Stomach (tissue), 9 donors: ENCODE results near the gene PDK1. TPM values are rescaled to one million over a fixed set of nuclear protein-coding genes. Genes with fewer than 3 reads are reported as not detected.

Experiments used
- DNase-seq, 2 donors: peaks; one replicate each; pipeline versions ENCODE4 v3.0.0 to v3.0.0-alpha.2; 2013 to 2019
- H3K27ac ChIP-seq, 5 donors: fragments of 200-600 bp in 4 of 5; sonication (generic) in 4 of 5; one replicate each; pipeline ENCODE4 v1.5.1; 2013 to 2019; ENCODE audit warnings: mild to moderate bottlenecking in 1 of 5, moderate library complexity in 1 of 5
- H3K27me3 ChIP-seq, 3 donors: fragments of 200-600 bp; sonication (generic); one replicate each; pipeline ENCODE4 v1.5.1; 2017 to 2019; ENCODE audit warnings: mixed run types in 1 of 3
- H3K36me3 ChIP-seq, 4 donors: fragments of 200-600 bp; sonication (generic); 1 replicate in 3 of 4; 2 replicates in 1 of 4; pipeline ENCODE4 v1.5.1; 2016 to 2019
- H3K4me1 ChIP-seq, 4 donors: fragments of 200-600 bp; sonication (generic); one replicate each; pipeline ENCODE4 v1.5.1; 2016 to 2019
- H3K4me3 ChIP-seq, 4 donors: fragments of 200-600 bp; sonication (generic) in 3 of 4; one replicate each; pipeline ENCODE4 v1.5.1; 2016 to 2019; ENCODE audit warnings: mild to moderate bottlenecking in 1 of 4
- H3K9me3 ChIP-seq, 4 donors: fragments of 200-600 bp; sonication (generic); one replicate each; pipeline ENCODE4 v1.5.1; 2016 to 2019
- CTCF ChIP-seq, 7 experiments: fragments of 450-650 bp in 4 of 7; fragments of 200-600 bp in 3 of 7; sonication (generic) in 3 of 7; IDR thresholded peaks; one replicate each; pipeline ENCODE4 v1.5.1; 2016 to 2019; ENCODE audit warnings: antibody characterized with exemption in 7 of 7, control low read depth in 2 of 7, mild to moderate bottlenecking in 1 of 7
- EP300 ChIP-seq: sonication (generic); formaldehyde crosslinking; IDR thresholded peaks from one replicate; pipeline ENCODE4 v1.6.1; 2017; ENCODE audit warnings: antibody characterized with exemption
- POLR2A ChIP-seq, 4 donors: fragments of 450-650 bp; IDR thresholded peaks; one replicate each; pipeline ENCODE4 v1.6.1; 2016; ENCODE audit warnings: antibody characterized with exemption in 4 of 4, control low read depth in 2 of 4, mild to moderate bottlenecking in 1 of 4, moderate library complexity in 1 of 4
- POLR2AphosphoS5 ChIP-seq, 3 donors: sonication (generic); formaldehyde crosslinking; IDR thresholded peaks; one replicate each; pipeline ENCODE4 v1.6.1; 2016; ENCODE audit warnings: antibody characterized with exemption in 3 of 3
- WGBS, 5 donors: extraction: QIAGEN DNeasy Blood & Tissue Kit in 3 of 5; methylation state at CpG; one replicate each; pipeline versions ENCODE4 v1.1.5 to v1.1.7; 2013 to 2018; 5-methylcytosine and 5-hydroxymethylcytosine counted together
- intact Hi-C: fragments of 100-400 bp; cut with DNase I; formaldehyde crosslinking; loops from one replicate; pipeline ENCODE4 v1.15.1; 2023; ENCODE audit warnings: low total_unique reads
- polyA plus RNA-seq, 3 donors: library from polyadenylated mRNA; stranded (reverse); fragments of 200-250 nt; gene quantifications; one replicate each; pipeline ENCODE4 v1.2.3, GENCODE V29; 2013
- total RNA-seq, 5 donors: library from RNA; depleted of rRNA; stranded (reverse); fragments of >200 nt; gene quantifications; one replicate each; pipeline versions ENCODE4 v1.1.0 to v1.2.3, GENCODE V29; 2014 to 2016
- donor health status: healthy with polysubstance abuse.
- donor health status: Bipolar disorder and iron deficiency.
- donor health status: healthy.

The PDK1 gene
- total and polyA plus RNA-seq, 8 donors: 2.8 to 133 (median 10.5) TPM

GRCh38 chr2:172562298-172562697 lies 6.4 kb downstream of the PDK1 start:
- Histone ChIP-seq H3K27ac (no peak overlapping the region), H3K4me1 (peaks cover under 1 to 12% (median 6%) of the 10 kb centered on the region in 4 donors), H3K27me3 (no peaks in the 10 kb centered on the region), H3K36me3 (peaks cover 9 to 53% (median 42%) of the 10 kb centered on the region in 4 donors), H3K9me3 (no peaks in the 10 kb centered on the region), H3K4me3 (no peak overlapping the region)
- no peak for DNase-seq
- TF ChIP-seq CTCF (IDR thresholded peaks at IDR 0.05): no peak
- no peak for TF ChIP-seq POLR2A (IDR thresholded peaks at IDR 0.05)
- TF ChIP-seq POLR2AphosphoS5 (IDR thresholded peaks at IDR 0.05): no peak
- no peak for TF ChIP-seq EP300
- 53 to 75% (median 61%) methylated on average over 1 of the region's 1 CpG for WGBS, 5 donors
- intact Hi-C loops: no loop called here

- intact Hi-C loops: no loop called here
- no peak for DNase-seq
- Histone ChIP-seq H3K27ac (no peak overlapping the region), H3K27me3 (no peaks in the 10 kb centered on the region), H3K9me3 (no peaks in the 10 kb centered on the region), H3K36me3 (peaks cover 9 to 73% (median 53%) of the 10 kb centered on the region in 4 donors), H3K4me1 (no peaks in the 10 kb centered on the region), H3K4me3 (no peak overlapping the region)
- no peak for TF ChIP-seq POLR2AphosphoS5 (IDR thresholded peaks at IDR 0.05)
- no peak for TF ChIP-seq EP300
- no peak for TF ChIP-seq CTCF (IDR thresholded peaks at IDR 0.05)
- TF ChIP-seq POLR2A (IDR thresholded peaks at IDR 0.05): no peak
- 80 to 89% (median 83%) methylated on average over 5 of the region's 5 CpGs for WGBS, 5 donors
Measured at GRCh38 chr2:172564376-172564775, 8.5 kb downstream of the PDK1 start.

GRCh38 chr2:172571245-172571644 lies 15.4 kb downstream of the PDK1 start:
- Histone ChIP-seq H3K36me3 (peaks cover 4 to 80% (median 72%) of the 10 kb centered on the region in 4 donors), H3K9me3 (peaks cover 0 to 24% (median 19%) of the 10 kb centered on the region in 4 donors)
- intact Hi-C loops: no loop called here

GRCh38 chr2:172572981-172573380 lies 17.1 kb downstream of the PDK1 start:
- 70 to 89% (median 71%) methylated on average over 2 of the region's 2 CpGs for WGBS, 5 donors
- no peak overlapping the region for H3K27ac ChIP-seq
- H3K4me3 ChIP-seq: no peak overlapping the region
- peaks cover 0 to 34% (median 22%) of the 10 kb centered on the region in 4 donors for H3K9me3 ChIP-seq
- no peak for DNase-seq
- intact Hi-C loops: no loop called here
- peaks cover 4 to 75% (median 68%) of the 10 kb centered on the region in 4 donors for H3K36me3 ChIP-seq
- H3K4me1 ChIP-seq: no peaks in the 10 kb centered on the region
- no peak for TF ChIP-seq EP300
- TF ChIP-seq POLR2AphosphoS5 (IDR thresholded peaks at IDR 0.05): no peak
- no peak for TF ChIP-seq POLR2A (IDR thresholded peaks at IDR 0.05)
- no peak for TF ChIP-seq CTCF (IDR thresholded peaks at IDR 0.05)
- no peaks in the 10 kb centered on the region for H3K27me3 ChIP-seq

More at GRCh38 chr2:172571245-172571644, 15.4 kb downstream of the PDK1 start:
- Histone ChIP-seq H3K27me3 (no peaks in the 10 kb centered on the region), H3K27ac (no peak overlapping the region), H3K4me1 (no peaks in the 10 kb centered on the region), H3K4me3 (no peak overlapping the region)
- DNase-seq: no peak
- TF ChIP-seq EP300 (no peak), CTCF (IDR thresholded peaks at IDR 0.05) (no peak), POLR2AphosphoS5 (IDR thresholded peaks at IDR 0.05) (no peak), POLR2A (IDR thresholded peaks at IDR 0.05) (no peak)
